GM12801 (cell line): ENCODE data around the gene SIX5.

Experiments used
- CTCF ChIP-seq: IDR thresholded peaks from one replicate; pipeline ENCODE4 v1.5.1; 2011; ENCODE audit warnings: control low read depth; ENCODE audit not compliant: insufficient read length; ENCODE audit errors: extremely low read depth

Gene SIX5

DNA sequence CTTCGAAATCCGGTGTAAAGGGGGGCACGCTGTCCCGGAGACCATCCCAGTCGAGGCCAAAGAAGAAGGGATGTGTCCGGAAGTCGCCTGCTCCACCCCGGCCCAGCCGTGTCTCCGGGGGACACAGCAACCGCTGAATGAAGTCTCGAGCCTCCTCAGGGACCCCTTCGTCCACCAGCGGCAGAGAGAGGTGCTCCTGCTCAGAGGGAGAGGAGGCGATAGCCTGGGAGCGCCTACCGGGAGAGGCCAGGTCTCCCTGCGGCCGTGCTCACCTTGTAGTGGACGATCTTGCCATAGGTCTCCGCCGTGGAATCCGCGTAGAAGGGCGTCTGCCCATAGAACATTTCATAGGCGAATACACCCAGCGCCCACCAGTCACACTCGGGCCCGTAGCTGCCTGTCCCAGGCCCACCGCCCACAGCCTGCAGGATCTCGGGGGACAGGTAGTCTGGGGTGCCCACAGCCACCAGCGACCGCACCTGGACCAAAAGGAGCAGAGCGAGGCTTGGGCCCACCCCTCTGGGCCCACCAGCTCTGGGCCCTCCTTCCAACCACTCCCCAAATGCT lies 8.4 kb upstream of the SIX5 start:
- no peak for TF ChIP-seq CTCF

DNA sequence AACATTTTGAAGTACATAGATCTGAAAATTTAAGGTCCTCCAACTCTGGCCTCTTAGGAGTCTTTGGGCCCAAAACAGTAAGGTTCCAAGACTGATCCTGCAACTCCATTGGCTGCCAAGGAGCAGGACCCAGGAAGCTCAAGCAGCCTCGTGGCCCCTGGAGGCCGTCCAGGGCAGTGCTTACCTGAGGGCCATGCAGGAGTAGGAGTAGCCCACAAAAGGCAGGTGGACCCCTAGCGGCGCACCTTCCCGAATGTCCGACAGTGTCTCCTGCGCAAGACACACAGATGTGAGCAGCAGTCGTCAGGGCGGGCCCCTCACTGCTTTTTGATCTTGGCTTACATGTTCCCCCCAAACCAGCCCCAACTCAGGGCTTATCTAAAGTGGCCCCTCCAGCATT lies 5.7 kb upstream of the SIX5 start:
- no peak for TF ChIP-seq CTCF

DNA sequence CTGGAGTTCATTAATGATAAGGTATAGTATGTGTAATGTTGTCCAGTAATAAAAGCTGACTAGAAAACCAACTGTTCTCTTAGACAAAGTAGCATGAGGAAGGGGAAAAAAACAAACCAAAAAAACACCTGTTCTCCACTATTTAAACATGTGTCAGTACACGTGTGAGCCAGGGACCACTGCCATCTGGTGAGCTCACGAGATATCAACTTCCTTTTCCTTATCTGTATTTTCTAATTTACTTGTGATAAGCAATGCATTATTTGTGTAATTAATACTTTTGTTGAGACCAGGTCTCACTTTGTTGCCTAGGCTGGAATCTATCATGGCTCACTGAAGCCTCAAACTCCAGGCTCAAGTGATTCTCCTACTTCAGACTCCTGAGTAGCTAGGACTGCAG lies 4.3 kb upstream of the SIX5 start:
- no peak for TF ChIP-seq CTCF

- TF ChIP-seq CTCF: no peak
Measured at GRCh38 chr19:45772912-45773311, 3.9 kb upstream of the SIX5 start.

GRCh38 chr19:45772130-45772840 lies 3.2 kb upstream of the SIX5 start:
- no peak for TF ChIP-seq CTCF

DNA sequence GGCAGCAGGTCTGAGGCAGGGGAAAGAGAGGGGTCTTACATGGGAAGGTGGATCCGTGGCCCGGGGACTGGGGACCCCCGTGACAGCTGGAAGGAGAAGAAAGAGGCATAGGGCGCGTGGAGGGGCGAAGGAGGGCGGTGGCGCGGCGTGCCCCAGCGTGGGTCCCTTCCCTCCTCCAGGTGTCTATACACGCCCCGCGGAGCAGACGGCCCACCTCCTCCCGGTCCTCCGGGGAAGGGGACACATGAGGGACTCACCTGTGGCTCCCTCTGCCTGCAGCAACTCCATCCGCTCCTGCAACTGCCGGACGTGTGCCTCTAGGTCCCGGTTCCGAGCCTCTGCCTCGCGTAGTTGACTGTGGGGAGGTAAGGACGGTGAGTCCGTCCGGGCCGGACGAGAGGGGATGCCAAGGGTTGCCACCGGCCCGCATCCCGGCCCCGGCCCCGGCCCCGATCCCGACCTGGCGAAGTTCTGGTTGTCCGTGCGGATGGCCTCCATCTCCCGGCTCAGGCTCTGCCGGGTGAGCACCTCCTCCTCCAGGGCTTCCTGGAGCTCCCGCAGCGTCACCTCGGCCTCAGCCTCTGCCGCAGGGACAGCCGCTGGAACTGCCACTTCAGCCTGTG lies 2.4 kb upstream of the SIX5 start:
- TF ChIP-seq CTCF: no peak

DNA sequence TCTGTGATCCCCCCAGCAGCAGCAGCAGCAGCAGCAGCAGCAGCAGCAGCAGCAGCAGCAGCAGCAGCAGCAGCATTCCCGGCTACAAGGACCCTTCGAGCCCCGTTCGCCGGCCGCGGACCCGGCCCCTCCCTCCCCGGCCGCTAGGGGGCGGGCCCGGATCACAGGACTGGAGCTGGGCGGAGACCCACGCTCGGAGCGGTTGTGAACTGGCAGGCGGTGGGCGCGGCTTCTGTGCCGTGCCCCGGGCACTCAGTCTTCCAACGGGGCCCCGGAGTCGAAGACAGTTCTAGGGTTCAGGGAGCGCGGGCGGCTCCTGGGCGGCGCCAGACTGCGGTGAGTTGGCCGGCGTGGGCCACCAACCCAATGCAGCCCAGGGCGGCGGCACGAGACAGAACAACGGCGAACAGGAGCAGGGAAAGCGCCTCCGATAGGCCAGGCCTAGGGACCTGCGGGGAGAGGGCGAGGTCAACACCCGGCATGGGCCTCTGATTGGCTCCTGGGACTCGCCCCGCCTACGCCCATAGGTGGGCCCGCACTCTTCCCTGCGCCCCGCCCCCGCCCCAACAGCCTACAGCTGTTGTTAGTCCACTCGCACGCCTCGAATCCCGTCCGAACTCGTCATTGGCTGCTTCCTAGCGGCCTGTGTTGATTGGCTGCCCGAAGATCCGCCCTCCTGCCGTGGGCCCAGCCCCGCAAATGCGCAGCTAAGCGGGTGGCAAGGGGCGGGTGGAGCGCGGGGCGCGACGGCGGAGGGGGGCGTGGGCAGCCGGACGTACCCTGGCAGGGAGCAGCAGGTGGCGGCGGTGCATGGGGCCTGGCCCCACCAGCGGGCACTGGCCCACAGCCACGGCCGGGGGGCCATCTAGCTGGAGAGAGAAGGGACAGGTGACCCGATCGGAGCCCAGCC lies 1.4 kb upstream of the SIX5 start:
- TF ChIP-seq CTCF: no peak
